Endothelial cell of hepatic sinusoid (primary cell): ENCODE data around the gene GALNT12.

Experiments
- in situ Hi-C: cut with HindIII; loops from 2 replicates; pipeline ENCODE4 v1.10.0; 2017; ENCODE audit warnings: low sequenced_read_pairs

The GALNT12 gene

GRCh38 chr9:98894761-98895160 is 87.3 kb downstream of the GALNT12 start:
- in situ Hi-C loops: no loop called here

- in situ Hi-C loops: no loop called here
These were observed 89.2 kb downstream of the GALNT12 start for GRCh38 chr9:98896632-98897031.

GRCh38 chr9:98897745-98898144 is 90.3 kb downstream of the GALNT12 start:
- in situ Hi-C loops: no loop called here

- in situ Hi-C loops: no loop called here
These were observed 92.1 kb downstream of the GALNT12 start for GRCh38 chr9:98899408-98900056.
